ENCODE results near the gene BICD1.
"Not testable (repeated sequence)": the region's sequence is repeated elsewhere in the genome, so short reads cannot be mapped to it uniquely, and the experiment has no call there.

BICD1 gene

GRCh38 chr12:32145096-32145495 lies 38.4 kb downstream of the BICD1 start:
- DNase-seq (ENCODE audit: low read depth in 2 of 2) = no peak

- no peak for DNase-seq (ENCODE audit: low read depth in 2 of 2)
Observed at GRCh38 chr12:32146074-32146873, 39.6 kb downstream of the BICD1 start.

- DNase-seq (ENCODE audit: low read depth in 2 of 2) = no peak
Observed at GRCh38 chr12:32148372-32148771, 41.7 kb downstream of the BICD1 start.

GRCh38 chr12:32149489-32149888 lies 42.8 kb downstream of the BICD1 start:
- DNase-seq (ENCODE audit: low read depth in 2 of 2) = no peak

- no peak for DNase-seq (ENCODE audit: low read depth in 2 of 2)
Observed at GRCh38 chr12:32151086-32151485, 44.4 kb downstream of the BICD1 start.

- DNase-seq (ENCODE audit: low read depth in 2 of 2) = no peak
Observed at GRCh38 chr12:32151552-32151951, 44.9 kb downstream of the BICD1 start.

GRCh38 chr12:32155041-32155440 lies 48.4 kb downstream of the BICD1 start:
- no peak for DNase-seq (ENCODE audit: low read depth in 2 of 2)

- no peak for DNase-seq (ENCODE audit: low read depth in 2 of 2)
Observed at GRCh38 chr12:32155961-32156529, 49.4 kb downstream of the BICD1 start.

- no peak for DNase-seq (ENCODE audit: low read depth in 2 of 2)
Observed at GRCh38 chr12:32158525-32158924, 51.9 kb downstream of the BICD1 start.

GRCh38 chr12:32159381-32159780 lies 52.7 kb downstream of the BICD1 start:
- no peak for DNase-seq (ENCODE audit: low read depth in 2 of 2)

- no peak for DNase-seq (ENCODE audit: low read depth in 2 of 2)
Observed at GRCh38 chr12:32159925-32160324, 53.3 kb downstream of the BICD1 start.

- no peak for DNase-seq (ENCODE audit: low read depth in 2 of 2)
Observed at GRCh38 chr12:32161058-32161457, 54.4 kb downstream of the BICD1 start.

- DNase-seq (ENCODE audit: low read depth in 2 of 2) = no peak
Observed at GRCh38 chr12:32163596-32163995, 56.9 kb downstream of the BICD1 start.

GRCh38 chr12:32166510-32166909 lies 59.9 kb downstream of the BICD1 start:
- DNase-seq (ENCODE audit: low read depth in 2 of 2) = no peak

- no peak for DNase-seq (ENCODE audit: low read depth in 2 of 2)
Observed at GRCh38 chr12:32170437-32170998, 63.9 kb downstream of the BICD1 start.

GRCh38 chr12:32171211-32171610 lies 64.6 kb downstream of the BICD1 start:
- no peak for DNase-seq (ENCODE audit: low read depth in 2 of 2)

GRCh38 chr12:32176606-32177005 lies 70.0 kb downstream of the BICD1 start:
- no peak for DNase-seq (ENCODE audit: low read depth in 2 of 2)

GRCh38 chr12:32178341-32179010 lies 71.8 kb downstream of the BICD1 start:
- no peak for DNase-seq (ENCODE audit: low read depth in 2 of 2)

- DNase-seq (ENCODE audit: low read depth in 2 of 2) = no peak
Observed at GRCh38 chr12:32179011-32179395, 72.4 kb downstream of the BICD1 start.

- DNase-seq (ENCODE audit: low read depth in 2 of 2) = no peak
Observed at GRCh38 chr12:32181498-32182175, 75.0 kb downstream of the BICD1 start.

- no peak for DNase-seq (ENCODE audit: low read depth in 2 of 2)
Observed at GRCh38 chr12:32183650-32184049, 77.0 kb downstream of the BICD1 start.

GRCh38 chr12:32187127-32187526 lies 80.5 kb downstream of the BICD1 start:
- DNase-seq (ENCODE audit: low read depth in 2 of 2) = not testable (repeated sequence)
